Breast epithelium (tissue), 4 donors: ENCODE results near the gene NFASC. TPM values are rescaled to one million over a fixed set of nuclear protein-coding genes. Genes with fewer than 3 reads are reported as not detected.

Experiments
- DNase-seq, 2 donors: peaks; one replicate each; pipeline ENCODE4 v3.0.0-alpha.2; 2019; ENCODE audit warnings: low spot score in 2 of 2
- H3K27ac ChIP-seq, 2 donors: fragments of 200-600 bp; sonication (generic) in 1 of 2; one replicate each; pipeline ENCODE4 v1.5.1; 2016 to 2019; ENCODE audit warnings: mild to moderate bottlenecking in 1 of 2
- H3K27me3 ChIP-seq, 2 donors: fragments of 200-600 bp; sonication (generic) in 1 of 2; one replicate each; pipeline versions ENCODE4 v1.5.1 to v1.6.0; 2017 to 2019; ENCODE audit warnings: control low read depth in 1 of 2, mild to moderate bottlenecking in 1 of 2
- H3K36me3 ChIP-seq: fragments of 200-600 bp; one replicate; pipeline ENCODE4 v1.5.1; 2019
- H3K4me1 ChIP-seq, 2 donors: fragments of 200-600 bp; sonication (generic); one replicate each; pipeline ENCODE4 v1.5.1; 2016 to 2019; ENCODE audit warnings: control low read depth in 1 of 2
- H3K4me3 ChIP-seq, 3 donors: fragments of 200-600 bp; sonication (generic); 1 replicate in 2 of 3; 2 replicates in 1 of 3; pipeline ENCODE4 v1.5.1; 2016 to 2019; ENCODE audit warnings: mild to moderate bottlenecking in 3 of 3, moderate library complexity in 2 of 3
- H3K9me3 ChIP-seq, 2 donors: fragments of 200-600 bp; sonication (generic) in 1 of 2; one replicate each; pipeline ENCODE4 v1.5.1; 2016 to 2019; ENCODE audit warnings: control low read depth in 1 of 2
- POLR2A ChIP-seq: fragments of 450-650 bp; IDR thresholded peaks from one replicate; pipeline ENCODE4 v1.6.1; 2016; ENCODE audit warnings: antibody characterized with exemption, mild to moderate bottlenecking, moderate library complexity
- POLR2AphosphoS5 ChIP-seq, 3 donors: sonication (generic); formaldehyde crosslinking; IDR thresholded peaks; one replicate each; pipeline ENCODE4 v1.6.1; 2017; ENCODE audit warnings: antibody characterized with exemption in 3 of 3
- intact Hi-C: fragments of 100-400 bp; cut with DNase I; formaldehyde crosslinking; loops from one replicate; pipeline ENCODE4 v1.15.1; 2023; ENCODE audit warnings: low total_unique reads
- total RNA-seq, 3 donors: library from RNA; depleted of rRNA; stranded (reverse); fragments of >200 nt; gene quantifications; one replicate each; pipeline ENCODE4 v1.1.0, GENCODE V29; 2016
- TF ChIP-seq, protein P1 (sequence below), 3 donors: fragments of 450-650 bp; IDR thresholded peaks; one replicate each; pipeline ENCODE4 v1.5.1; 2016 to 2017; ENCODE audit warnings: antibody characterized with exemption in 3 of 3, mild to moderate bottlenecking in 3 of 3, moderate library complexity in 3 of 3

NFASC gene
- total RNA-seq, 3 donors from 2014 or later, result 1.6 to 19.5 (median 14.1) TPM

DNA sequence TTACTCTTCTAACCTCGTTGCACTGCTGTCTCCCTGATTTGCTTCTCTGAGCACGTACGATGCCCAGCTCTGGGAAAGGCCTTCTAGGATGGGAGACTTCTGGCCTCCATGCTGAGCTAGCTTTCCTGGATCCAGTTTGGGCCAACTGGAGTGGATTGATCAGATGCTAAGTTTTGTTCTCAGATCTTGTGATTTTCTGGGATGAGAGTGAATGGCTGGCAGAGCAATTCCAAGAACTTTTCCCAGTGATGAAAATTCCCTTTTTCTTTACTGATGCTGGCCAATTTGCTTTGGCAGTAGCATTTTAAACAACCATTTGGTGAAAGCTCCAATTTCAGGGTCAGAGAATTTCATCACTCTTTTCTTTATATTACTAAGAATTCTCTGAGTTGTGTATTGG is 34.9 kb upstream of the NFASC start:
- no peaks in the 10 kb centered on the region for H3K36me3 ChIP-seq
- TF ChIP-seq POLR2AphosphoS5 (IDR thresholded peaks at IDR 0.05), result no peak
- TF ChIP-seq, protein P1, sequence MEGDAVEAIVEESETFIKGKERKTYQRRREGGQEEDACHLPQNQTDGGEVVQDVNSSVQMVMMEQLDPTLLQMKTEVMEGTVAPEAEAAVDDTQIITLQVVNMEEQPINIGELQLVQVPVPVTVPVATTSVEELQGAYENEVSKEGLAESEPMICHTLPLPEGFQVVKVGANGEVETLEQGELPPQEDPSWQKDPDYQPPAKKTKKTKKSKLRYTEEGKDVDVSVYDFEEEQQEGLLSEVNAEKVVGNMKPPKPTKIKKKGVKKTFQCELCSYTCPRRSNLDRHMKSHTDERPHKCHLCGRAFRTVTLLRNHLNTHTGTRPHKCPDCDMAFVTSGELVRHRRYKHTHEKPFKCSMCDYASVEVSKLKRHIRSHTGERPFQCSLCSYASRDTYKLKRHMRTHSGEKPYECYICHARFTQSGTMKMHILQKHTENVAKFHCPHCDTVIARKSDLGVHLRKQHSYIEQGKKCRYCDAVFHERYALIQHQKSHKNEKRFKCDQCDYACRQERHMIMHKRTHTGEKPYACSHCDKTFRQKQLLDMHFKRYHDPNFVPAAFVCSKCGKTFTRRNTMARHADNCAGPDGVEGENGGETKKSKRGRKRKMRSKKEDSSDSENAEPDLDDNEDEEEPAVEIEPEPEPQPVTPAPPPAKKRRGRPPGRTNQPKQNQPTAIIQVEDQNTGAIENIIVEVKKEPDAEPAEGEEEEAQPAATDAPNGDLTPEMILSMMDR (IDR thresholded peaks at IDR 0.05), result no peak
- no peak for TF ChIP-seq POLR2A
- H3K4me3 ChIP-seq, result no peak overlapping the region
- intact Hi-C loops, result no loop called here
- DNase-seq, result no peak
- H3K4me1 ChIP-seq, result no peaks in the 10 kb centered on the region
- H3K27me3 ChIP-seq, result no peaks in the 10 kb centered on the region
- H3K9me3 ChIP-seq, result no peaks in the 10 kb centered on the region
- H3K27ac ChIP-seq, result no peak overlapping the region

GRCh38 chr1:204836856-204837255 is 33.8 kb upstream of the NFASC start:
- no peak for DNase-seq
- TF ChIP-seq POLR2AphosphoS5 (IDR thresholded peaks at IDR 0.05) (no peak), POLR2A (no peak)
- TF ChIP-seq, protein P1 (IDR thresholded peaks at IDR 0.05), result no peak
- no peak overlapping the region for H3K4me3 ChIP-seq
- intact Hi-C loops, result no loop called here
- H3K36me3 ChIP-seq, result no peaks in the 10 kb centered on the region
- H3K27ac ChIP-seq, result no peak overlapping the region
- H3K4me1 ChIP-seq, result no peaks in the 10 kb centered on the region
- no peaks in the 10 kb centered on the region for H3K9me3 ChIP-seq
- no peaks in the 10 kb centered on the region for H3K27me3 ChIP-seq

- Histone ChIP-seq H3K36me3 (no peaks in the 10 kb centered on the region), H3K27me3 (no peaks in the 10 kb centered on the region), H3K27ac (no peak overlapping the region), H3K9me3 (no peaks in the 10 kb centered on the region), H3K4me1 (no peaks in the 10 kb centered on the region), H3K4me3 (no peak overlapping the region)
- DNase-seq, result no peak
- no peak for TF ChIP-seq POLR2AphosphoS5 (IDR thresholded peaks at IDR 0.05)
- TF ChIP-seq, protein P1 (IDR thresholded peaks at IDR 0.05), result no peak
- no peak for TF ChIP-seq POLR2A
- intact Hi-C loops, result no loop called here
Observed at GRCh38 chr1:204837440-204838084, 33.1 kb upstream of the NFASC start.

- H3K27ac ChIP-seq, result no peak overlapping the region
- H3K27me3 ChIP-seq, result no peaks in the 10 kb centered on the region
- DNase-seq, result no peak
- intact Hi-C loops, result no loop called here
- no peaks in the 10 kb centered on the region for H3K4me1 ChIP-seq
- TF ChIP-seq, protein P1 (IDR thresholded peaks at IDR 0.05), result no peak
- TF ChIP-seq POLR2AphosphoS5 (IDR thresholded peaks at IDR 0.05) (no peak), POLR2A (no peak)
- no peaks in the 10 kb centered on the region for H3K36me3 ChIP-seq
- H3K4me3 ChIP-seq, result no peak overlapping the region
- no peaks in the 10 kb centered on the region for H3K9me3 ChIP-seq
Observed at GRCh38 chr1:204841316-204841715, 29.3 kb upstream of the NFASC start.

- Histone ChIP-seq H3K9me3 (no peaks in the 10 kb centered on the region), H3K27ac (no peak overlapping the region), H3K4me1 (no peaks in the 10 kb centered on the region), H3K27me3 (no peaks in the 10 kb centered on the region), H3K4me3 (no peak overlapping the region), H3K36me3 (no peaks in the 10 kb centered on the region)
- intact Hi-C loops, result no loop called here
- TF ChIP-seq POLR2AphosphoS5 (IDR thresholded peaks at IDR 0.05) (no peak), POLR2A (no peak)
- TF ChIP-seq, protein P1 (IDR thresholded peaks at IDR 0.05), result no peak
- DNase-seq, result no peak
Observed at GRCh38 chr1:204841798-204842197, 28.9 kb upstream of the NFASC start.
